Astrocyte (in vitro differentiated cells and primary cell): ENCODE results near the gene CD226. TPM values are rescaled to one million over a fixed set of nuclear protein-coding genes. Genes with fewer than 3 reads are reported as not detected.

ENCODE experiments used
- DNase-seq: peaks from one replicate; pipeline ENCODE4 v3.0.0-alpha.2; 2010; ENCODE audit warnings: low read depth
- FAIRE-seq: peaks from 2 replicates; lab custom pipeline; 2011; peaks lifted over from hg19 to GRCh38; lab: Jason Lieb, UNC
- H2AFZ ChIP-seq: 2 replicates; pipeline ENCODE4 v1.6.0; 2012; ENCODE audit warnings: low read depth, low read length, inconsistent platforms
- H3K27ac ChIP-seq: 2 replicates; pipeline ENCODE4 v1.5.1; 2011; ENCODE audit warnings: low read depth, low read length, inconsistent platforms
- H3K27me3 ChIP-seq: 2 replicates; pipeline ENCODE4 v1.6.0; 2011; ENCODE audit warnings: low read length, inconsistent platforms; ENCODE audit not compliant: insufficient read depth
- H3K36me3 ChIP-seq: 2 replicates; pipeline ENCODE4 v1.5.1; 2011; ENCODE audit warnings: low read length, inconsistent platforms; ENCODE audit not compliant: insufficient read depth
- H3K4me1 ChIP-seq: 2 replicates; pipeline ENCODE4 v1.5.1; 2011; ENCODE audit warnings: low read length, inconsistent platforms; ENCODE audit not compliant: insufficient read depth
- H3K4me2 ChIP-seq: 2 replicates; pipeline ENCODE4 v1.6.0; 2012; ENCODE audit warnings: low read length, inconsistent platforms
- H3K4me3 ChIP-seq: 2 replicates; pipeline ENCODE4 v1.5.1; 2011; ENCODE audit warnings: low read depth, mild to moderate bottlenecking, low read length, inconsistent platforms; ENCODE audit not compliant: insufficient read depth
- H3K79me2 ChIP-seq: 2 replicates; pipeline ENCODE4 v1.6.0; 2012; ENCODE audit warnings: mild to moderate bottlenecking, low read length, inconsistent platforms; ENCODE audit not compliant: insufficient read depth
- H3K9ac ChIP-seq: 2 replicates; pipeline ENCODE4 v1.6.0; 2012; ENCODE audit warnings: mild to moderate bottlenecking, low read length, inconsistent platforms
- H3K9me3 ChIP-seq: 2 replicates; pipeline ENCODE4 v1.5.1; 2012; ENCODE audit warnings: low read depth, mild to moderate bottlenecking, low read length, inconsistent platforms; ENCODE audit not compliant: insufficient read depth
- H4K20me1 ChIP-seq: 2 replicates; pipeline ENCODE4 v1.6.0; 2012; ENCODE audit warnings: low read length, inconsistent platforms; ENCODE audit not compliant: insufficient read depth
- H3K27ac Mint-ChIP-seq: one replicate; pipeline ENCODE4 v1.8.0; 2021; ENCODE audit warnings: mild to moderate bottlenecking, mixed read lengths; ENCODE audit not compliant: unreplicated experiment
- H3K27me3 Mint-ChIP-seq: one replicate; pipeline ENCODE4 v1.8.0; 2021; ENCODE audit warnings: low read depth, mixed read lengths; ENCODE audit not compliant: unreplicated experiment
- H3K36me3 Mint-ChIP-seq: one replicate; pipeline ENCODE4 v1.8.0; 2021; ENCODE audit warnings: low read depth, mixed read lengths; ENCODE audit not compliant: unreplicated experiment
- H3K4me1 Mint-ChIP-seq: one replicate; pipeline ENCODE4 v1.8.0; 2021; ENCODE audit warnings: low read depth, mixed read lengths; ENCODE audit not compliant: unreplicated experiment
- H3K4me3 Mint-ChIP-seq: one replicate; pipeline ENCODE4 v1.8.0; 2021; ENCODE audit warnings: mild to moderate bottlenecking, moderate library complexity, mixed read lengths; ENCODE audit not compliant: unreplicated experiment
- H3K9me3 Mint-ChIP-seq: one replicate; pipeline ENCODE4 v1.8.0; 2021; ENCODE audit warnings: mild to moderate bottlenecking, mixed read lengths; ENCODE audit not compliant: unreplicated experiment
- EZH2 ChIP-seq: IDR thresholded peaks from 2 replicates; pipeline ENCODE4 v1.6.1; 2012; ENCODE audit warnings: mild to moderate bottlenecking, low read length, inconsistent platforms; ENCODE audit not compliant: insufficient read depth
- total RNA-seq: library from RNA; stranded (reverse); gene quantifications from 2 replicates; pipeline ENCODE4 v1.2.1, GENCODE V29; 2021
- TF ChIP-seq, protein P1 (sequence below): IDR thresholded peaks from 2 replicates; pipeline ENCODE4 v1.5.1; 2011; ENCODE audit warnings: low read depth, mild to moderate bottlenecking, inconsistent platforms, low read length, moderate library complexity; ENCODE audit not compliant: insufficient read depth

The CD226 gene
- total RNA-seq, 1 donor from 2014 or later, result 0.07 TPM

DNA sequence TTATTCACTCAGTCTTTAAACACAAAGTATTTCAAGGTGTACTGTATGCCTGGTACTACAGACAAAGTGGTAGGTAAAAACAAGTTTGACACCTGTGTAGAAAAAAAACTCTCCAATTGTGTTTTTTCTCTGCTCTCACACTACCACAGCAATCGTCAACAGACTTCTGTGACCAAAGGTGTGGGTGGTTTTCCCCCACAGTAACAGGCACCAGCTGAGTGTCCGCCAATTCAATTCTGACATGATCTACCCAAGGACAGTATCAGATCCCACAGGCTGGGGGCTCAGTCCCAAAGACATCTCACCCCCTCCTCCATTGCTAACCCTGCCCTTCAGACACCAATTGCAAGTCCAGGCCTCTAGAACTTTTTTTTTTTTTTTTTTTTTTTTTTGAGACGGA is 71.2 kb downstream of the CD226 start:
- Histone ChIP-seq H3K27me3 (no peaks in the 10 kb centered on the region), H2AFZ (no peak overlapping the region), H3K4me2 (no peak overlapping the region), H4K20me1 (no peaks in the 10 kb centered on the region), H3K27ac (no peak overlapping the region), H3K9ac (no peak overlapping the region), H3K4me3 (no peak overlapping the region), H3K79me2 (no peaks in the 10 kb centered on the region), H3K36me3 (no peaks in the 10 kb centered on the region), H3K4me1 (no peaks in the 10 kb centered on the region), H3K9me3 (no peaks in the 10 kb centered on the region)
- no peaks in the 10 kb centered on the region for H3K27me3 Mint-ChIP-seq
- H3K4me3 Mint-ChIP-seq, result no peak overlapping the region
- TF ChIP-seq EZH2, result no peak
- TF ChIP-seq, protein P1, sequence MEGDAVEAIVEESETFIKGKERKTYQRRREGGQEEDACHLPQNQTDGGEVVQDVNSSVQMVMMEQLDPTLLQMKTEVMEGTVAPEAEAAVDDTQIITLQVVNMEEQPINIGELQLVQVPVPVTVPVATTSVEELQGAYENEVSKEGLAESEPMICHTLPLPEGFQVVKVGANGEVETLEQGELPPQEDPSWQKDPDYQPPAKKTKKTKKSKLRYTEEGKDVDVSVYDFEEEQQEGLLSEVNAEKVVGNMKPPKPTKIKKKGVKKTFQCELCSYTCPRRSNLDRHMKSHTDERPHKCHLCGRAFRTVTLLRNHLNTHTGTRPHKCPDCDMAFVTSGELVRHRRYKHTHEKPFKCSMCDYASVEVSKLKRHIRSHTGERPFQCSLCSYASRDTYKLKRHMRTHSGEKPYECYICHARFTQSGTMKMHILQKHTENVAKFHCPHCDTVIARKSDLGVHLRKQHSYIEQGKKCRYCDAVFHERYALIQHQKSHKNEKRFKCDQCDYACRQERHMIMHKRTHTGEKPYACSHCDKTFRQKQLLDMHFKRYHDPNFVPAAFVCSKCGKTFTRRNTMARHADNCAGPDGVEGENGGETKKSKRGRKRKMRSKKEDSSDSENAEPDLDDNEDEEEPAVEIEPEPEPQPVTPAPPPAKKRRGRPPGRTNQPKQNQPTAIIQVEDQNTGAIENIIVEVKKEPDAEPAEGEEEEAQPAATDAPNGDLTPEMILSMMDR, result no peak
- H3K4me1 Mint-ChIP-seq, result peaks cover 5% of the 10 kb centered on the region
- DNase-seq (no peak), FAIRE-seq (no peak)
- H3K9me3 Mint-ChIP-seq, result peaks cover 1% of the 10 kb centered on the region
- no peaks in the 10 kb centered on the region for H3K36me3 Mint-ChIP-seq
- H3K27ac Mint-ChIP-seq, result no peak overlapping the region

DNA sequence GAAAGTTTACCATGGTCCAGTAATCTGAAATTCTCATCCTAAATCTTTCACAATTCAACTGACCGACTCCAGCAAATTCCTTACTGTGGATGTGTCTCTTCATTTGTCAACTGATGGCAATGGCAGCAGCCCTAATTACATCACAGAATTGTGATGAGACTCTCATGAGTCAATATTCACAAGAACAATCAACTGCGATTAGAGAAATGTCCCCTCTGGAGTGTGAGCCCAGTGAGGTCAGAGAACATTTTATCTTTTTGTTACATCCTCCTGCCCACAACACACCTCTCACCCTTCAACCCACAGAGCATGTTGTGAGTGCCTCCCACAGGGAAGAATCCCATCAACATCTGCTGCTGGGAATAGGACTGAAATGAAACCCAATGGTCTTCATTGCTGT is 73.6 kb downstream of the CD226 start:
- H3K4me3 Mint-ChIP-seq, result no peak overlapping the region
- H3K4me1 Mint-ChIP-seq, result peaks cover 5% of the 10 kb centered on the region
- no peaks in the 10 kb centered on the region for H3K9me3 ChIP-seq
- H3K4me3 ChIP-seq, result no peak overlapping the region
- no peaks in the 10 kb centered on the region for H3K79me2 ChIP-seq
- TF ChIP-seq, protein P1, result no peak
- no peak for TF ChIP-seq EZH2
- H3K27ac Mint-ChIP-seq, result no peak overlapping the region
- no peak overlapping the region for H3K4me2 ChIP-seq
- no peaks in the 10 kb centered on the region for H3K36me3 ChIP-seq
- H3K36me3 Mint-ChIP-seq, result no peaks in the 10 kb centered on the region
- DNase-seq (peak; percentile 63), FAIRE-seq (no peak)
- peaks cover 1% of the 10 kb centered on the region for H3K9me3 Mint-ChIP-seq
- no peaks in the 10 kb centered on the region for H3K27me3 Mint-ChIP-seq
- H3K4me1 ChIP-seq, result no peaks in the 10 kb centered on the region
- no peak overlapping the region for H2AFZ ChIP-seq
- H3K27ac ChIP-seq, result no peak overlapping the region
- H3K27me3 ChIP-seq, result no peaks in the 10 kb centered on the region
- no peaks in the 10 kb centered on the region for H4K20me1 ChIP-seq
- no peak overlapping the region for H3K9ac ChIP-seq

DNA sequence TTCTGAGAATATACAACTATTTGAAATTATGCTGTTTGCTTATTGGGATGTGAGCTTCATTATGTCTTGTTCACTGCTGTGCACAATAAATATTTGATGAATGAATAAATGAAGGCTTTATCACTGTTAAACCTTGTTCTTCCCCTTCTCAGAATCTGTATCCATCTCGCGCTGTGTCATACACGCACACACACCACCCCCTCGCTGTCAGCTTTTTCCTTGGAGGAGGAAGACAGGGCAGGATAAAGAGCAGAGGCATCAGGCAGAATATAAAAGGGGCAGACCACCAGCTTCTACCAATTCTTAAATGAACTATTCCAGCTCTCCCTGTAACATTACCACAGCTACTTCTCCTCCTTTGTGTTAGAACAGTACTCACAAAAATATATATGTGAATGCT is 75.0 kb downstream of the CD226 start:
- Histone ChIP-seq H3K27ac (no peak overlapping the region), H2AFZ (no peak overlapping the region), H3K4me1 (no peaks in the 10 kb centered on the region), H3K36me3 (no peaks in the 10 kb centered on the region), H3K4me2 (no peak overlapping the region), H3K9me3 (no peaks in the 10 kb centered on the region), H3K4me3 (no peak overlapping the region), H4K20me1 (no peaks in the 10 kb centered on the region), H3K9ac (no peak overlapping the region), H3K27me3 (no peaks in the 10 kb centered on the region), H3K79me2 (no peaks in the 10 kb centered on the region)
- Mint-ChIP-seq H3K4me1 (no peaks in the 10 kb centered on the region), H3K9me3 (no peaks in the 10 kb centered on the region), H3K4me3 (no peak overlapping the region), H3K27ac (no peak overlapping the region), H3K36me3 (no peaks in the 10 kb centered on the region), H3K27me3 (no peaks in the 10 kb centered on the region)
- DNase-seq (no peak), FAIRE-seq (no peak)
- TF ChIP-seq EZH2, result no peak
- TF ChIP-seq, protein P1, result no peak
